HG02885 (cell line): Measurements from ENCODE around the gene ANXA4.
"Not testable (repeated sequence)": the region's sequence is repeated elsewhere in the genome, so short reads cannot be mapped to it uniquely, and the experiment has no call there.

ENCODE experiments used
- ATAC-seq: cut with Tn5 transposase; IDR thresholded peaks from one replicate; pipeline ENCODE4 v1.9.1; 2021; ENCODE audit warnings: mild to moderate bottlenecking; ENCODE audit not compliant: unreplicated experiment, poor library complexity

Gene ANXA4

GRCh38 chr2:69718338-69718965 lies 23.5 kb upstream of the ANXA4 start:
- no peak for ATAC-seq

GRCh38 chr2:69720404-69720803 lies 21.5 kb upstream of the ANXA4 start:
- no peak for ATAC-seq

GRCh38 chr2:69721022-69721421 lies 20.9 kb upstream of the ANXA4 start:
- ATAC-seq: no peak

GRCh38 chr2:69723791-69724190 lies 18.1 kb upstream of the ANXA4 start:
- no peak for ATAC-seq

GRCh38 chr2:69724540-69725159 lies 17.3 kb upstream of the ANXA4 start:
- ATAC-seq: no peak

GRCh38 chr2:69725706-69726360 lies 16.1 kb upstream of the ANXA4 start:
- ATAC-seq: no peak

- no peak for ATAC-seq
Measured at GRCh38 chr2:69729266-69729665, 12.7 kb upstream of the ANXA4 start.

GRCh38 chr2:69729781-69730180 lies 12.2 kb upstream of the ANXA4 start:
- no peak for ATAC-seq

- no peak for ATAC-seq
Measured at GRCh38 chr2:69731147-69731970, 10.6 kb upstream of the ANXA4 start.

GRCh38 chr2:69733342-69734034 lies 8.4 kb upstream of the ANXA4 start:
- no peak for ATAC-seq

GRCh38 chr2:69734035-69734611 lies 7.8 kb upstream of the ANXA4 start:
- ATAC-seq: no peak

GRCh38 chr2:69734854-69735544 lies 6.9 kb upstream of the ANXA4 start:
- no peak for ATAC-seq

GRCh38 chr2:69735686-69736085 lies 6.2 kb upstream of the ANXA4 start:
- ATAC-seq: no peak

- not testable (repeated sequence) for ATAC-seq
Measured at GRCh38 chr2:69738149-69738548, 3.8 kb upstream of the ANXA4 start.

- ATAC-seq: no peak
Measured at GRCh38 chr2:69740502-69740951, 1.4 kb upstream of the ANXA4 start.

- peak; percentile 39 for ATAC-seq
Measured at GRCh38 chr2:69741229-69741574, 732 bp upstream of the ANXA4 start.

- ATAC-seq: peak; percentile 40
Measured at GRCh38 chr2:69742322-69742952, 503 bp downstream of the ANXA4 start.

GRCh38 chr2:69743847-69744264 lies 1.9 kb downstream of the ANXA4 start:
- ATAC-seq: no peak

- no peak for ATAC-seq
Measured at GRCh38 chr2:69744456-69744855, 2.5 kb downstream of the ANXA4 start.
